22Rv1 (cell line): ENCODE data around the gene FKBP9.
"Not testable (repeated sequence)": the region's sequence is repeated elsewhere in the genome, so short reads cannot be mapped to it uniquely, and the experiment has no call there.

ENCODE experiments used
- ZFX ChIP-seq: fragments of 450-650 bp; IDR thresholded peaks from 2 replicates; pipeline ENCODE4 v1.6.1; 2017; ENCODE audit warnings: antibody characterized with exemption, borderline replicate concordance
- TF ChIP-seq, protein P1 (sequence below): fragments of 450-650 bp; IDR thresholded peaks from 2 replicates; pipeline ENCODE4 v1.5.1; 2017; ENCODE audit warnings: mild to moderate bottlenecking

DNA sequence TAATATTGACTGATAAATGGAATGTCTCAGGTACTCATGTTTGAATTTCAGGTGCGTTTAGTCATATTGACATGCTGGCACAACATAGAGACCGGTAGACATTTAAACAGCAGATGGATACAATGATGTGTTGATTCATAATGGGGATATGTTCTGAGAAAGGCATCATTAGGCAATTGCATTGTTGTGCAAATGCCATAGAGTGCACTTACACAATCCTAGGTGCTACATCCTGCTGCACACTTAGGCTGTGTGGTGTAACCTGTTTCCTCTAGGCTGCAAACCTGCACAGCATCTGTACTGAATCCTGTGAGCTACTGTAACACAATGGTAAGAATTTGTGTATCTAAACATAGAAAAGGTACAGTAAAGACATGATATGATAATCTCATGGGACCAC lies 19.9 kb downstream of the FKBP9 start:
- TF ChIP-seq, protein P1, sequence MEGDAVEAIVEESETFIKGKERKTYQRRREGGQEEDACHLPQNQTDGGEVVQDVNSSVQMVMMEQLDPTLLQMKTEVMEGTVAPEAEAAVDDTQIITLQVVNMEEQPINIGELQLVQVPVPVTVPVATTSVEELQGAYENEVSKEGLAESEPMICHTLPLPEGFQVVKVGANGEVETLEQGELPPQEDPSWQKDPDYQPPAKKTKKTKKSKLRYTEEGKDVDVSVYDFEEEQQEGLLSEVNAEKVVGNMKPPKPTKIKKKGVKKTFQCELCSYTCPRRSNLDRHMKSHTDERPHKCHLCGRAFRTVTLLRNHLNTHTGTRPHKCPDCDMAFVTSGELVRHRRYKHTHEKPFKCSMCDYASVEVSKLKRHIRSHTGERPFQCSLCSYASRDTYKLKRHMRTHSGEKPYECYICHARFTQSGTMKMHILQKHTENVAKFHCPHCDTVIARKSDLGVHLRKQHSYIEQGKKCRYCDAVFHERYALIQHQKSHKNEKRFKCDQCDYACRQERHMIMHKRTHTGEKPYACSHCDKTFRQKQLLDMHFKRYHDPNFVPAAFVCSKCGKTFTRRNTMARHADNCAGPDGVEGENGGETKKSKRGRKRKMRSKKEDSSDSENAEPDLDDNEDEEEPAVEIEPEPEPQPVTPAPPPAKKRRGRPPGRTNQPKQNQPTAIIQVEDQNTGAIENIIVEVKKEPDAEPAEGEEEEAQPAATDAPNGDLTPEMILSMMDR = not testable (repeated sequence)
- TF ChIP-seq ZFX = not testable (repeated sequence)
